ENCODE measurements around the gene FAM120AOS. TPM values are rescaled to one million over a fixed set of nuclear protein-coding genes. Genes with fewer than 3 reads are reported as not detected.

Gene FAM120AOS
- polyA plus RNA-seq, 1 donor = 66.8 TPM

Other genes starting within 250 kb of the FAM120AOS start
- gene FAM120A, start 1.9 kb downstream of the FAM120AOS start, polyA plus RNA-seq (ENCODE audit: insufficient read length) = 79.9 TPM
- 37.8 TPM for gene PHF2, start 123.0 kb upstream of the FAM120AOS start, polyA plus RNA-seq (ENCODE audit: insufficient read length)

Measured in left kidney (tissue), 1 donor.